Measurements from ENCODE around the gene UBAC2. TPM values are rescaled to one million over a fixed set of nuclear protein-coding genes. Genes with fewer than 3 reads are reported as not detected.

Gene UBAC2
- total and polyA plus RNA-seq, 2 of the 8 experiments (the other 6 are each of a cell fraction or from before 2014, with no cell fraction given) = 75.9 to 76.9 TPM

- no peak for TF ChIP-seq CREB1 (IDR thresholded peaks at IDR 0.05)
- no peak for TF ChIP-seq GTF2F1 (IDR thresholded peaks at IDR 0.05; ENCODE audit: borderline replicate concordance, low read depth, low read length)
- TF ChIP-seq JUND (IDR thresholded peaks at IDR 0.05; ENCODE audit: low read length) = no peak
- TF ChIP-seq JUN (IDR thresholded peaks at IDR 0.05; ENCODE audit: low read depth, low read length) = no peak
- no peak for TF ChIP-seq RNF2 (IDR thresholded peaks at IDR 0.05; ENCODE audit: borderline replicate concordance, low read depth, low read length, missing control alignments, poor library complexity, severe bottlenecking)
- no peak for TF ChIP-seq SIN3A (conservative IDR thresholded peaks at IDR 0.05 in 1 of 2, IDR thresholded peaks at IDR 0.05 in 1 of 2; ENCODE audit: low read depth in 1 of 2, low read length in 2 of 2)
- TF ChIP-seq ATF3 (IDR thresholded peaks at IDR 0.05; ENCODE audit: insufficient read depth, low read depth, low read length) = no peak
Observed at GRCh38 chr13:99278843-99279242, 78.2 kb downstream of the UBAC2 start (continued).
